D341Med (cell line): Measurements from ENCODE around the gene STMN1.
"Not testable (repeated sequence)": the region's sequence is repeated elsewhere in the genome, so short reads cannot be mapped to it uniquely, and the experiment has no call there.

Source experiments
- DNase-seq: peaks from one replicate; pipeline ENCODE4 v3.0.0; 2012; ENCODE audit warnings: low spot score

The STMN1 gene

GRCh38 chr1:25905680-25906643, at the start of gene STMN1:
STMN1 (minus strand) TSS chr1:25906419; CDS start chr1:25904676, 1,743 bp downstream.
- peak; percentile 93 for DNase-seq

GRCh38 chr1:25955553-25955952, 49.3 kb upstream of the STMN1 start:
- no peak for DNase-seq

GRCh38 chr1:25954282-25954938, 48.2 kb upstream of the STMN1 start:
- DNase-seq: no peak

GRCh38 chr1:25952841-25953401, 46.7 kb upstream of the STMN1 start:
- peak; percentile 86 for DNase-seq

- DNase-seq: no peak
Measured at GRCh38 chr1:25948641-25949040, 42.4 kb upstream of the STMN1 start.

GRCh38 chr1:25947027-25947426, 40.8 kb upstream of the STMN1 start:
- no peak for DNase-seq

GRCh38 chr1:25945761-25946160, 39.5 kb upstream of the STMN1 start:
- DNase-seq: no peak

- no peak for DNase-seq
Measured at GRCh38 chr1:25944986-25945385, 38.8 kb upstream of the STMN1 start.

GRCh38 chr1:25943511-25943910, 37.3 kb upstream of the STMN1 start:
- DNase-seq: not testable (repeated sequence)

GRCh38 chr1:25936947-25937346, 30.7 kb upstream of the STMN1 start:
- DNase-seq: no peak

- no peak for DNase-seq
Measured at GRCh38 chr1:25933479-25934365, 27.5 kb upstream of the STMN1 start.

- not testable (repeated sequence) for DNase-seq
Measured at GRCh38 chr1:25932811-25933400, 26.7 kb upstream of the STMN1 start.

GRCh38 chr1:25932321-25932720, 26.1 kb upstream of the STMN1 start:
- DNase-seq: no peak

- DNase-seq: no peak
Measured at GRCh38 chr1:25929016-25929415, 22.8 kb upstream of the STMN1 start.

GRCh38 chr1:25927521-25928265, 21.5 kb upstream of the STMN1 start:
- no peak for DNase-seq

GRCh38 chr1:25926731-25927496, 20.7 kb upstream of the STMN1 start:
- no peak for DNase-seq

- DNase-seq: no peak
Measured at GRCh38 chr1:25924454-25924853, 18.2 kb upstream of the STMN1 start.

- DNase-seq: no peak
Measured at GRCh38 chr1:25922971-25923552, 16.8 kb upstream of the STMN1 start.
